LNCaP clone FGC (cell line): ENCODE measurements around the gene ACVR2B.
A peak's percentile ranks its signal among the peaks of the same experiment; 100 is the strongest.

ENCODE experiments used
- DNase-seq: peaks from one replicate; pipeline ENCODE4 v3.0.0-alpha.2; 2011; ENCODE audit warnings: low read depth
- H3K4me3 ChIP-seq: 2 replicates; pipeline ENCODE4 v1.5.1; 2011; ENCODE audit warnings: mild to moderate bottlenecking, low read depth, low read length, control low read depth
- TF ChIP-seq, protein P1 (sequence below): IDR thresholded peaks from 2 replicates; pipeline ENCODE4 v1.5.1; 2012; ENCODE audit warnings: mild to moderate bottlenecking; ENCODE audit not compliant: control insufficient read depth, insufficient read depth; ENCODE audit errors: extremely low read depth

ACVR2B gene

GRCh38 chr3:38490281-38491030 lies 36.8 kb downstream of the ACVR2B start:
- no peak for DNase-seq
- TF ChIP-seq, protein P1, sequence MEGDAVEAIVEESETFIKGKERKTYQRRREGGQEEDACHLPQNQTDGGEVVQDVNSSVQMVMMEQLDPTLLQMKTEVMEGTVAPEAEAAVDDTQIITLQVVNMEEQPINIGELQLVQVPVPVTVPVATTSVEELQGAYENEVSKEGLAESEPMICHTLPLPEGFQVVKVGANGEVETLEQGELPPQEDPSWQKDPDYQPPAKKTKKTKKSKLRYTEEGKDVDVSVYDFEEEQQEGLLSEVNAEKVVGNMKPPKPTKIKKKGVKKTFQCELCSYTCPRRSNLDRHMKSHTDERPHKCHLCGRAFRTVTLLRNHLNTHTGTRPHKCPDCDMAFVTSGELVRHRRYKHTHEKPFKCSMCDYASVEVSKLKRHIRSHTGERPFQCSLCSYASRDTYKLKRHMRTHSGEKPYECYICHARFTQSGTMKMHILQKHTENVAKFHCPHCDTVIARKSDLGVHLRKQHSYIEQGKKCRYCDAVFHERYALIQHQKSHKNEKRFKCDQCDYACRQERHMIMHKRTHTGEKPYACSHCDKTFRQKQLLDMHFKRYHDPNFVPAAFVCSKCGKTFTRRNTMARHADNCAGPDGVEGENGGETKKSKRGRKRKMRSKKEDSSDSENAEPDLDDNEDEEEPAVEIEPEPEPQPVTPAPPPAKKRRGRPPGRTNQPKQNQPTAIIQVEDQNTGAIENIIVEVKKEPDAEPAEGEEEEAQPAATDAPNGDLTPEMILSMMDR, result no peak
- H3K4me3 ChIP-seq, result no peak overlapping the region

DNA sequence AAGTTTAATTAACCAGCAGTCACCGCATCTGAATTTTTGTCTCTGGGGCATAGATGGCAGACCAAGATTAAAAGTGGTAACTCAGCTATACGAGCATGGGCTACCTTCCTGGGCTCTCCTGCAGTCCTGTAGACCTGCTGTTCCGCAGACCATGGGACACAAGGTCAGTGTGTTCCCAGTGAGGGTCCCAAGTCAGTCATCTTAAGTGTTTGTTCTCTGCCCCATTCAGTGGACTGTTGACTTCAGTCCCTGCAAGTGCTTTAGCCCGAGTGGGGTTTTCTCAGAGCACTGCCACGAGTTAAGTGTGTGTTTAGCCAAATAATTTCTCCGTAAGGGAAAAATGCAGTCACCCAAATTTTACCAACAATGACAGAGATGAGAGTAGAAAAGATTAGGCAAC lies 37.5 kb downstream of the ACVR2B start:
- DNase-seq, result no peak
- TF ChIP-seq, protein P1, result no peak
- H3K4me3 ChIP-seq, result no peak overlapping the region

DNA sequence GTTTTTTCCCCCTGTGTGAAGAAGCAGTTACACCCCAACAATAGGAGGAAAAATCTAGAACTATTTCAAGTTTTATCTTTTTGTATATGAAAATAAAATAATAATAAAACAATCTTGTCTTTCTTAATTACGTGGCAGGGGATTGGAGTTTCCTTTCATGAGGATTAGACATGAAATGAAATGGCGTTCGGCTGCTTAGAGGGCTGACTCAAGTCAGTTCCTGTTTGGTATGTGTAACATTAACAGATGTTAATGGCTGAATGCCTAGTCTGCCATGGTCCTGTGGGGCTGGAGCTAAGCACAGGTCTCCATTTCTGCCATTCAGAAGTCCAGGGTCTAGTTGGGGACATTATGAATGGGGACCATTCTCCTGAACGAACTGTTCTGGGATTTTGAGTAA lies 39.3 kb downstream of the ACVR2B start:
- TF ChIP-seq, protein P1, result no peak
- no peak for DNase-seq
- no peak overlapping the region for H3K4me3 ChIP-seq

DNA sequence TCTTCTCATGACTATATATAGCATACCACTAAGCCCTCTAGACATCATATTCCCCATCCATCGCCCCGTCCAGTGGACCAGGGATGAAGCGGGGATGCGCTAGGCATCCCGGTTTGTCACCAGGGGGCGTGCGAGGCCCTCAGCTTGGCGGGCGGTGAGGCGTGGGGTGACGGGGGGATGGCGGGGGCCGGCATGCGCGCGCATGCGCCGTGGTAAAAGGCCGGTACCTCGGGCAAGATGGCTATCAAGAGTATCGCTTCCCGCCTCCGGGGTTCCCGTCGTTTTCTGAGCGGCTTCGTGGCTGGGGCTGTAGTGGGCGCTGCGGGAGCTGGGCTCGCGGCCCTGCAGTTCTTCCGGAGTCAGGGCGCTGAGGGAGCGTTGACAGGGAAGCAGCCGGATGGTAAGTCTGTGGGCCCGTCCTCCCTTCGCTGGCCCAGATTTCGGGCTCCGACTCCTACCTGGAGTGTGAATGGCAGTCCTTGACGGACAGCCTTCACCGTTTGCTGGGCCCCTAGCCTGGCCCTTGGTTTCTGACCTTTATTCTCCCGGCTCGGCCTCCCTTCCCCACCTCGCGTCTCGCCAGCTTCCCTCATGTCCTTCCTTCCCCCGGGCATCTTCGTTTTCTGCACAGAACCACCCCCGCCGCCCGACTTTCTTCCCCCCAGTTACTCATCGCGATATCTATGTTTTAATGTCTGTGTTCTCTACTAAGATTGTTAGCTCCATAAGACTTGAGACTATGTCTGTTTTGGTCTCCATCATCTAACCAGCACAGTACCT lies 42.6 kb downstream of the ACVR2B start, which contains the start of gene EXOG:
Gene EXOG, plus strand, starts transcription at position 210 of the 780 bp plus-strand sequence. Its CDS starts 28 bp downstream, at position 238.
- H3K4me3 ChIP-seq, result peak within 1 kb of the TSS; percentile 75
- peak; percentile 49 for DNase-seq
- TF ChIP-seq, protein P1, result peak; percentile 94

GRCh38 chr3:38497031-38497430 lies 43.3 kb downstream of the ACVR2B start:
- DNase-seq, result no peak
- TF ChIP-seq, protein P1, result no peak
- H3K4me3 ChIP-seq, result peak overlapping the region; percentile 75

- DNase-seq, result no peak
- TF ChIP-seq, protein P1, result no peak
- no peak overlapping the region for H3K4me3 ChIP-seq
Measured at GRCh38 chr3:38500688-38501417, 47.2 kb downstream of the ACVR2B start.
